ENCODE results near the gene MYLK3. TPM values are rescaled to one million over a fixed set of nuclear protein-coding genes. Genes with fewer than 3 reads are reported as not detected.
A peak's percentile ranks its signal among the peaks of the same experiment; 100 is the strongest.
"Not testable (repeated sequence)": the region's sequence is repeated elsewhere in the genome, so short reads cannot be mapped to it uniquely, and the experiment has no call there.

The MYLK3 gene
- polyA plus RNA-seq = not detected

DNA sequence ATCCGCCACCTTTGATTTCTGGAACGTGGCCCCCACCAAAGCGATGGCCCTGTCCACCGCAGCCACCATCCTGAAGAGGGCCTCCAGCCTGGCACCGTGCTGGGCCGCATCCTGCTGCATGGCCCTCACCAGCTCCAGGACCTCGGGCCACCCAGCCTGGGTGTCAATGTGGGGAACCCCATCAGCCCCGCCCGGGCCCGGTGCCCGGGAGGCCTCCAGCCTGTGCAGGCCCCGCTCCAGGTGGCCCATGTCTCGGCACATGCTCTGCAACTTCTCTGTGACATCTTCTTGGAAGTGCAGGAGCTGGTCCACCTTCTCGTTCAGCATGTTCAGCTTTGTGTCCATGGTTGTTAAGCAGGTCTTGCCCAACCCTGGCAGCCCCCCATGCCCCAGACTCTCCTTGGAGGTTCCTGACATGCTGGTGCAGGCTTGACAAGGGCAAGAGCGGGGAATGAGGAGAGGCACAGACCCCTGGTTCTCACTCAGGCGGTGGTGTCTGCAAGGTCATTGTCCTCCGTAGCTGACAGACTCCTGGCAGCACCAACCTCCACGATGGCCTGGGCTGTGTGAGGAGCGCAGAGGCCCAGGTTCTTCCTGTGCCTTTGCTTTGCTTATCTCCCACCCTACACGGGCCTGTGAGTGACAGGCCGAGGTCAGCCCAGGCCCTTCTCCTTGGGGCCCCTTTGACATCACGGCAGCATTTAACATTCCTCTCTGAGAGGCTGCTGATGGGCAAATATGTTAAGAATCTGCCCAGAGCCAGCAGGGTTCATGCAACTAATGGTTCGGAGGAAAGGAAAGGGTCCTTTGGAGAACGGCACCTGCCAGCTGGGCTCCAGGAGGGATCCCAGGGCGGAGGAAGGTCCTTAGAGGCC, at the start of gene MYLK3:
TSS of gene MYLK3 (minus strand) at position 568 of the 875 bp plus-strand sequence. CDS start at position 417, 151 bp downstream.
- Mint-ChIP-seq H3K4me1 (peaks cover 9 to 21% (median 13%) of the 10 kb centered on the region in 3 donors), H3K27me3 (no peaks in the 10 kb centered on the region), H3K9me3 (peaks cover 0 to 2% (median 0%) of the 10 kb centered on the region in 3 donors), H3K36me3 (no peaks in the 10 kb centered on the region), H3K4me3 (peak within 1 kb of the TSS in 1 of 4 donors; percentile 52), H3K27ac (no peak within 1 kb of the TSS)

DNA sequence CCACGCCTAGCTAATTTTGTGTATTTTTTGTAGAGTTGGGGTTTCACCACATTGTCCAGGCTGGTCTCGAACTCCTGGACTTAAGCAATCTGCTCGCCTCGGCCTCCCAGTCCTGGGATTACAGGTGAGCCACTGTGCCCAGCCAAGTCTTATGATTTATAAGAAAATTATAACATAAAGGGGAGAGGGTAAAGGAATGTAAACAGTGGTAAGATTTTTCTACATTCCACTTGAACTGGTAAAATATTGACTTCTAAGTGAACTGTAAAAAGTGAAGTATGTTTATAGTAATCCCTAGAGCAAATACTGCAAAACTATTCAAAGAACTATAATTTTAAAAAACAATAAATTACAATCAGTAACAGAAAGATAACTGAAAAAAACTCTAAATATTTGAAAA, 49.4 kb upstream of the MYLK3 start:
- H3K27me3 Mint-ChIP-seq = no peaks in the 10 kb centered on the region
- peaks cover 19% of the 10 kb centered on the region for H3K36me3 Mint-ChIP-seq
- no peak overlapping the region for H3K27ac Mint-ChIP-seq
- H3K4me1 Mint-ChIP-seq = peaks cover 0 to 8% (median 2%) of the 10 kb centered on the region in 3 donors
- H3K4me3 Mint-ChIP-seq = no peak overlapping the region
- peaks cover 7 to 24% (median 8%) of the 10 kb centered on the region in 3 donors for H3K9me3 Mint-ChIP-seq

DNA sequence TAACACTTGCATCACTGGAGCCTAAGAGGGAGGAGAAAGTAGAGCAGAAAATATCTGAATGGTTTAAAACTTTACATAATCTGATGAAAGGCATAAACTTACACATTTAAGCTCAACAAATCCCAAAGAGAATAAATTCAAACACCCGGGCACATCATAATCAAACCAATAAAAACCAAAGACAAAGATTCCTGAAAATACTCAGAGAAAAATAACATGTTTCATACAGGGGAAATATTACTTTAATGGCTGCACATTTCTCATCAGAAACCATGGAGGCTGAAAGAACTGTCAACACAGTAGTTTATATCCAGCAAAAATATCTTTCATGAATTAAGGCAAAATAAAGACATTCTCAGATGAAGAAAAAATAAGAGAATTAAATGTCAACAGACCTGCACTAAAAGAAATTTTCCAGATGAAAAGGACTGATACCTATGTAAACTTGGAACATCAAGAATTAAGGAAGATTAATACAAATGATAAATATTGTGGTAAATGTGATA, 48.7 kb upstream of the MYLK3 start:
- Mint-ChIP-seq H3K4me3 (no peak overlapping the region), H3K9me3 (peaks cover 7 to 24% (median 9%) of the 10 kb centered on the region in 3 donors), H3K36me3 (peaks cover 21% of the 10 kb centered on the region), H3K4me1 (peaks cover under 1 to 14% (median 3%) of the 10 kb centered on the region in 3 donors), H3K27me3 (no peaks in the 10 kb centered on the region), H3K27ac (peak overlapping the region in 1 of 3 donors; percentile 0)

DNA sequence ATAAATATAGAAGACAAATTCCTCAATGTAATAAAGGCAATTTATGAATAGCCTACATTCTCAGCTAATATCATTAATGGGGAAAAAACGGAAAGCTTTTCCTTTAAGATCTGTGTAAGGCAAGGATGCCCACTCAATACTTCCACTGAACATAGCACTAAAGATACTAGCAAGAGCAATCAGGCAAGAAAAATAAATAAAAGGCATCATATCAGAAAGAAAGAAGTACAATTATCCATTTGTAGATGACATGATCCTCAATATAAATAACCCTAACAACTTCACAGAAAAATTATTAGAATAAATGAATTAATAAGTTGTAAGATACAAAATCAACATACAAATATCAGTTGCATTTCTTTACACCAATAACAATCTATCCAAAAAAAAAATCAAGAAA, 45.7 kb upstream of the MYLK3 start:
- H3K27me3 Mint-ChIP-seq = no peaks in the 10 kb centered on the region
- H3K4me3 Mint-ChIP-seq = peak overlapping the region in 1 of 4 donors; percentile 73
- H3K4me1 Mint-ChIP-seq = peaks cover 19 to 29% (median 21%) of the 10 kb centered on the region in 3 donors
- H3K9me3 Mint-ChIP-seq = peaks cover 7 to 24% (median 10%) of the 10 kb centered on the region in 3 donors
- H3K36me3 Mint-ChIP-seq = peaks cover 21% of the 10 kb centered on the region
- no peak overlapping the region for H3K27ac Mint-ChIP-seq

DNA sequence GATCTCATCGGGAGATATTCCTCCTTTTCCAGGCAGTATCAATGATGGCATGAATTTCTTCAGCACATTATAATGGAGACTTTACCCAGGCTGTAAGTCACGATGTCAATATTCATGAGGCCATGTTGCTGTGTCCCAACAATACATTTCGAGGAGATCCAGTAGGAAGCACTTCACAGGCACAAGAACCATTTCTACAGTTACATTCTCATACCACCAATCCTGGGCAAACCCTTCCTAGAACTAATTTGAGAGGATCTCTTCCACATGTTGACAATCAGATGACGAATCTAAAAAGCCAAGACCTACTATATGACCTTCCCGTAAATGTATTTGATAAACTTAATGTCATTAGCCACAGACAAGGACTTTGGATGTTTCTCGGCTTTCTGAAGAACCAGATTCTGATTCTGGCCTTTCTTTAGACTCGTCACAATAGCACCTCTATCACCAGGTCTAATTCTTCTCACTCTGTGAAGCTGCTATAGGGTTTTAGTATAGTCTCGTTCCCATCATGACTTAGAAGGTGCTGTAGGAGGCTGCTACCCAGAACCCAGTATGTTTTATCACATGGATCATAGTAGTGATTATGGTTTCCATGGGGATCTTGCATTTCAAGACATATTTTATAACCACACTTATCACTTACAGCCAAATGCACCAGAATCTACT, 42.6 kb upstream of the MYLK3 start:
- H3K4me3 Mint-ChIP-seq = peak overlapping the region; percentile 71 to 95 (median 88)
- H3K27me3 Mint-ChIP-seq = no peaks in the 10 kb centered on the region
- H3K9me3 Mint-ChIP-seq = peaks cover 13 to 27% (median 16%) of the 10 kb centered on the region in 3 donors
- H3K36me3 Mint-ChIP-seq = peaks cover 15% of the 10 kb centered on the region
- H3K27ac Mint-ChIP-seq = peak overlapping the region in 2 of 3 donors; percentile 51 to 89
- H3K4me1 Mint-ChIP-seq = peaks cover 30 to 41% (median 34%) of the 10 kb centered on the region in 3 donors

DNA sequence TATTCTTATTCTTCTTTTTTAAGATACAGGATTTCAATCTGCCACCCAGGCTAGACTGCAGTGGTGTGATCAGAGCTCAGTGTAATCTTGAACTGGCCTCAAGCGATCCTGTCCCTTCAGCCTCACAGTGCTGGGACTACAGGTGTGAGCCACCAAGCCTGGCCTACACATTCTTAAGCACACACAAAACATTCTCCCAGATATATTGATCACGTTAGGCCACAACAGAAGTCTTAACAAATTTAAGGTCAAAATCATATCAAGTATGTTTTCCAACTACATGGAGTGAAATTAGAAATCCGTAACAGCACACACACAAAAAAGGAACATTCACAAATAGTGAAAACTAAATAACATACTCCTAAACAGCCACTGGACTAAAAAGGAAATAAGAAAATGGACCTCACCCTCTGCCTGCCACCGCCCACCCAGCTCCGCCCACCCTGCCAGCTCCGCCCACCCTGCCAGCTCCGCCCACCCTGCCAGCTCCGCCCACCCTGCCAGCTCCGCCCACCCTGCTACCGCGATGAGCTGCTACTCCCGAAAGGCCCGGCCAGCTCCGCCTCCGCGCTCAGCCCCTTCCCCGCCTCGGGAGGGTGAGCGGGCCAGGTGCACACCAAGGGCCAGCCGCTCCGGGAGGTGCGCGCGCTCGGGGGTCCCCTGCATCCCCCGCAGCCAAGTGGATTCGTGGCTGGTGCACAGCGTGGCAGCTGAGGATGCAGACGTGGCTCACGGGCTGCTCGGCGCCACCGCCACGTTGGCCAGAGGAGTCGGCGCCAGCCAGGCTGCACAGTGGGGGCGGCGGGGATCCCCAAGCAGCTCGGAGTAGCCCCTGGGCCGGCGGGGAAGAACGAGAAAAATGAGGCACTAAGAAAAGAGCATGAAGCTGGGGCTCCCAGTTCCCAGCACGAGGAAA, 41.6 kb upstream of the MYLK3 start:
- Mint-ChIP-seq H3K27ac (peak overlapping the region; percentile 64 to 98 (median 89)), H3K4me3 (peak overlapping the region; percentile 71 to 95 (median 88)), H3K36me3 (peaks cover 13% of the 10 kb centered on the region), H3K9me3 (peaks cover 13 to 20% (median 15%) of the 10 kb centered on the region in 3 donors), H3K4me1 (peaks cover 30 to 43% (median 34%) of the 10 kb centered on the region in 3 donors), H3K27me3 (no peaks in the 10 kb centered on the region)

DNA sequence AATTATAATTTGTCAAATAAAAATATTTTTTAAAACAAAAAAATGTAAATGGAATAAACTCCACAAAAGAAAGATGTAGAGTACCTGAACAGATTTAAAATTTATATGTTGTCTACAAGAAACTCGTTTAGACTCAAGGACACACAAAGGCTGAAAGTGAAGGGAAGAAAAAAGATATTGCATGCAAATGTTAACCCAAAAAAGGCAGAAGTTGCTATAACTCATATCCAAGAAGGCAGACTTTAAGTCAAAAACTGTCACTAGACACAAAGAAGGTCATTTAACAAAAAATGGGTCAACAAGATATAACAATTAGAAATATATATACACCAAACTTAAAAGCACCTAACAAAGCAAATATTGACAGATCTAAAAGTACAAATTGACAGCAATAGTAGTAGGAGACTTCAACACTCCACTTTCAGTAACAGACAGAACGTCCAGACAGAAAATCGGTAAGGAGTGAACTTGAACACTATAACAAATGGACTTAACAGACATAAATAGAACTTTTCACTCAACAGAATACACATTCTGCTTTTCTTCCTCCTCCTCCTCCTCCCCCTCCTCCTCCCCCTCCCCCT, 40.8 kb upstream of the MYLK3 start:
- Mint-ChIP-seq H3K4me3 (peak overlapping the region in 3 of 4 donors; percentile 11 to 95 (median 44)), H3K4me1 (peaks cover 30 to 40% (median 34%) of the 10 kb centered on the region in 3 donors)

DNA sequence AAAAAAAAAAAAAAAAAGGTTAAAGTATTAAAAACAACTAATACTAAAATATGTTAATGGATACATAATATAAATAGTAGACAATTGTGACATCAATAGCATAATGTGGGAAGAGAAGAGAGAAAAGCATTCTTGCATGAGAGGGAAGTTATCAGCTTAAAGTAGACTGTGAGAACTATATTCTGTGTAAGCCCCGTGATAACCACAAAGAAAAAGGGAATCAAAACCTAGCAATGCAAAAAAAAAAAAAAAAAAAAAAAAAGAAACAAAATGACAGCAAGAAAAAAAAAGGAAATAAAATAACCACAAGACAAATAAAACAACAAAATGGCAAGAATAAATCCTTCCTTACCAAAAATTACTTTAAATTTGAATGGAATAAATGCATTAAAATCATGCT, 39.8 kb upstream of the MYLK3 start:
- peaks cover 30 to 46% (median 34%) of the 10 kb centered on the region in 3 donors for H3K4me1 Mint-ChIP-seq
- peaks cover 9 to 10% (median 10%) of the 10 kb centered on the region in 3 donors for H3K9me3 Mint-ChIP-seq
- peaks cover 9% of the 10 kb centered on the region for H3K36me3 Mint-ChIP-seq
- H3K4me3 Mint-ChIP-seq = peak overlapping the region in 3 of 4 donors; percentile 11 to 76 (median 46)
- H3K27ac Mint-ChIP-seq = peak overlapping the region; percentile 79 to 89 (median 80)
- no peaks in the 10 kb centered on the region for H3K27me3 Mint-ChIP-seq

More for the DNA sequence above, 40.8 kb upstream of the MYLK3 start:
- Mint-ChIP-seq H3K36me3 (peaks cover 8% of the 10 kb centered on the region), H3K27me3 (no peaks in the 10 kb centered on the region), H3K27ac (peak overlapping the region in 1 of 3 donors; percentile 89), H3K9me3 (peaks cover 11 to 15% (median 13%) of the 10 kb centered on the region in 3 donors)

DNA sequence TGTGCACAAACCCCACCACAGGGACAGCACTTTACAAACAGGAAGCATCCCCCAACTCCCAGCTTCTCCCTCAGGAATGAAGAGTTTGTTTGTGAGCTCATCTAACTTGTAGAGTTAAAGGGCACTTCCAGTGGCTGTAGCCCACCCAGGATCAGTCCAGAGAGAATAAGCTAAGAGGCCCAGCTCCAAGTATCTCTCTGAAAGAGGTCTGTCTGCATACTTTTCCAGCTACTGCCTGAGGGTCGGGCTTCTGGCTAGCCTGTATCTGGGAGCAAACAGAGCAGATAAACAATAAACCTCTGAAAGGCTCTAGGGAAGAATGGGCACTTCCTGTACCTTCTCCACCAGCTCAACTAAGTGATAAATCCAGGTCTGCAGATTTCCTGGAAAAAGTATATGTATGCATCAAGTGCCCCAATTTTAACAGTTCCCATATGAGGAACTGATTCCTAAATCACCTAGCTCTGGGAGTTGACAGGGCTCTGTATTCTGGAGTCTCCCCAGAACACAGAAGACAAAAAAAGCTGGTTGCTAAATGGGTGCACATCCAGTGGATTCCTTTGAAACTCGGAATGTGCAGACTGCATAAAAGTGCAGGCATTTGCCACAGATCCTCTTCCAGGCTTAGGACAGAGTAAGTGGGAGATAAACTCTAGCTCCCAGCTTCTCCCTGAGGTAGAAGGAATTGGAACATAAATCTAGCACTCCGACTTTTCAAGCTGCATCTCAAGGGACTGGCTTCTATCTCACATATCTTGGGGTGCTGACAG, 37.1 kb upstream of the MYLK3 start:
- H3K4me3 Mint-ChIP-seq = no peak overlapping the region

DNA sequence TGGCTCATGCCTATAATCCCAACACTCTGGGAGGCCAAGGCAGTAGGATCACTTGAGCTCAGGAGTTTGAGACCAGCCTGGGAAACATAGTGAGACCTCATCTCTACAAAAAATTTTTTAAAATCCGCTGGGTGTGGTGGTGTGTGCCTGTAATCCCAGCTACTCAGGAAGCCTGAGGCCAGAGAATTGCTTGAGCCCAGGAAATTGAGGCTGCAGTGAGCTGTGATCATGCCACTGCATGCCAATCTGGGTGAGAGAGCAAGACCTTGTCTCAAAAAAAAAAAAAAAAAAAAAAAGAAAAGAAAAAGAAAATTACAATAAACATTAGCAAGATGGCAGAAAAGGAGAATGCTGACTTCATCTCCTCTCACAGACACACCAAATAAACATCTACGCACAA, 36.4 kb upstream of the MYLK3 start:
- H3K27ac Mint-ChIP-seq, H3K4me3 Mint-ChIP-seq, H3K36me3 Mint-ChIP-seq, H3K9me3 Mint-ChIP-seq, H3K27me3 Mint-ChIP-seq: not testable (repeated sequence)
- H3K4me1 Mint-ChIP-seq = peaks cover 16 to 24% (median 19%) of the 10 kb centered on the region in 3 donors

More for the DNA sequence above, 37.1 kb upstream of the MYLK3 start:
- peak overlapping the region in 2 of 3 donors; percentile 34 to 55 for H3K27ac Mint-ChIP-seq
- peaks cover 8 to 10% (median 9%) of the 10 kb centered on the region in 3 donors for H3K9me3 Mint-ChIP-seq
- H3K27me3 Mint-ChIP-seq = no peaks in the 10 kb centered on the region
- H3K36me3 Mint-ChIP-seq = peaks cover 7% of the 10 kb centered on the region
- H3K4me1 Mint-ChIP-seq = peaks cover 20 to 28% (median 21%) of the 10 kb centered on the region in 3 donors

DNA sequence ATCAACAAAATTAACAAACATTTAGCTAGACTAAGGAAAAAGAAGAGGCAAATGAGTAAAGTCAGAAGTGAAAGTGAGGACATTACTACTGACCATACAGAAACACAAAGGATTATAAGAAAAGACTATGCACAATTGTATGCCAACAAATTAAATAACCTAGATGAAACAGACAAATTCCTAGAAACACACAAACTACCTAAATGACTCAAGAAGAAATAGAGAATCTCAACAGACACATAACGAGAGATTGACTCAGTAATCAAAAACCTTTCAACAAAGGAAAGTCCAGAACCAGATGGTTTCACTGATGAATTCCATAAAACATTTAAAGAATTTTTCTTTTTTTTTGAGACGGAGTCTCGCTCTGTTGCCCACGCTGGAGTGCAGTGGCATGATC, 35.7 kb upstream of the MYLK3 start:
- Mint-ChIP-seq H3K36me3 (peaks cover 7% of the 10 kb centered on the region), H3K27ac (peak overlapping the region in 1 of 3 donors; percentile 57), H3K4me3 (no peak overlapping the region), H3K9me3 (peaks cover 8 to 15% (median 9%) of the 10 kb centered on the region in 3 donors), H3K27me3 (no peaks in the 10 kb centered on the region), H3K4me1 (peaks cover 10 to 19% (median 12%) of the 10 kb centered on the region in 3 donors)

DNA sequence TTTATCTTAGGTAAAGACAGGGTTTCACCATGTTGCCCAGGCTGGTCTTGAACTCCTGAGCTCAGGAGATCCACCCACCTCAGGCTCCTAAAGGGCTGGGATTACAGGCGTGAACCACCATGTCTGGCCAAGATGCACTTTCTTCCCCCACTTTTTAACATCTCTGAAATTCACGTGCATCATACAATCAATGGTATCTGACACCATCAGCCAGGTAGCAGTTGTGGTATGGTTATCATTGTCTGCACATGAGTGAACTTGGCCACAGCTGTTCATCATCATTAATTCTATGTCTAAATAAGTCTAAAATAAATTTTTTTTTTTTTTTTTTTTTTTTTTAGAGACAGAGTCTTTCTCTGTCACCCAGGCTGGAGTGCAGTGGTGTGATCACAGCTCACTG, 34.2 kb upstream of the MYLK3 start:
- Mint-ChIP-seq H3K9me3 (peaks cover 8 to 15% (median 9%) of the 10 kb centered on the region in 3 donors), H3K27ac (no peak overlapping the region), H3K4me3 (no peak overlapping the region), H3K27me3 (no peaks in the 10 kb centered on the region), H3K36me3 (peaks cover 7% of the 10 kb centered on the region), H3K4me1 (peaks cover 2 to 12% (median 5%) of the 10 kb centered on the region in 3 donors)

DNA sequence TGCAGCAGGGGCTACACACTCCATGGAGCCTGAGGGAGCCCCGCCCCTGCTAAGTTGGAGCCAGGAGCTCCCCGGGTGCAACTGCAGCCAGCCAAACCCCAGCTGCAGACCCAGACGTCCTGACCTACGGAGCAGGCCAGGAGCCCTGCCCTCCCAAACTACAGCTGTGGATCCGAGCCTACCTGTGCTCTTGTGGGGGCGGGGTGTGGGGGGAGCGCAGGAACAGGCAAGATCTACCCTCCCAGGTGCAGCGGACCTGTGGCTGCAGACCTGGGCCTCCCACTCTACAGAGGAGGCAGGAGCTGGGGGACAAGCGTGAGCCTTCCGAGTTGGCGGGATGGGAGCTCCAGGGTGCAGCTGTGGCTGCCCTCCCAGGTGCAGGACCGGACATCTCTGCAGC, 29.7 kb upstream of the MYLK3 start:
- H3K4me1 Mint-ChIP-seq = peaks cover 0 to 6% (median 5%) of the 10 kb centered on the region in 3 donors
- no peaks in the 10 kb centered on the region for H3K36me3 Mint-ChIP-seq
- H3K27ac Mint-ChIP-seq = no peak overlapping the region
- no peaks in the 10 kb centered on the region for H3K27me3 Mint-ChIP-seq
- H3K4me3 Mint-ChIP-seq = no peak overlapping the region
- peaks cover 0 to 5% (median 0%) of the 10 kb centered on the region in 3 donors for H3K9me3 Mint-ChIP-seq

All from IgD-negative memory B cell (primary cell).